CD14-positive monocyte (primary cell): Measurements from ENCODE around the gene SMYD3. TPM values are rescaled to one million over a fixed set of nuclear protein-coding genes. Genes with fewer than 3 reads are reported as not detected.

Experiments used
- DNase-seq, 3 donors: peaks; one replicate each; pipeline ENCODE4 v3.0.0-alpha.2; 2011 to 2022
- H2AFZ ChIP-seq: 2 replicates; pipeline ENCODE4 v1.6.0; 2012; ENCODE audit warnings: mild to moderate bottlenecking, low read depth, low read length, inconsistent platforms; ENCODE audit not compliant: insufficient read depth, poor library complexity, severe bottlenecking
- H3K27ac ChIP-seq, 2 donors: 1 replicate in 1 of 2; 2 replicates in 1 of 2; pipeline ENCODE4 v1.5.1; 2012 to 2013; ENCODE audit warnings: low read length in 2 of 2, control low read depth in 1 of 2, inconsistent platforms in 1 of 2, low read depth in 1 of 2, mild to moderate bottlenecking in 1 of 2
- H3K27me3 ChIP-seq, 2 donors: one replicate each; pipeline versions ENCODE4 v1.6.0 to v1.6.1; 2011 to 2013; ENCODE audit warnings: low read length in 2 of 2; ENCODE audit not compliant: control insufficient read depth in 2 of 2, insufficient read depth in 2 of 2
- H3K36me3 ChIP-seq, 2 donors: replicated peaks in 1 of 2; 1 replicate in 1 of 2; 2 replicates in 1 of 2; pipeline versions ENCODE4 v1.5.1 to v1.6.1; 2012 to 2013; ENCODE audit warnings: low read length in 2 of 2, control low read depth in 1 of 2, inconsistent platforms in 1 of 2, mild to moderate bottlenecking in 1 of 2; ENCODE audit not compliant: insufficient read depth in 2 of 2, control insufficient read depth in 1 of 2
- H3K4me1 ChIP-seq, 2 donors: 1 replicate in 1 of 2; 2 replicates in 1 of 2; pipeline versions ENCODE4 v1.5.1 to v1.6.1; 2012 to 2013; ENCODE audit warnings: low read length in 2 of 2, control low read depth in 1 of 2, inconsistent platforms in 1 of 2, mild to moderate bottlenecking in 1 of 2, moderate library complexity in 1 of 2; ENCODE audit not compliant: insufficient read depth in 2 of 2, control insufficient read depth in 1 of 2
- H3K4me2 ChIP-seq: replicated peaks from 2 replicates; pipeline ENCODE3; 2012; ENCODE audit warnings: low read length, moderate library complexity, mild to moderate bottlenecking; ENCODE audit not compliant: poor library complexity, severe bottlenecking; ENCODE audit errors: extremely low read depth
- H3K4me3 ChIP-seq, 3 experiments: fragments of 200-600 bp in 1 of 3; sonication (generic) in 1 of 3; replicated peaks in 1 of 3; 1 replicate in 2 of 3; 2 replicates in 1 of 3; pipeline ENCODE4 v1.5.1; 2011 to 2013; ENCODE audit warnings: low read length in 3 of 3, mild to moderate bottlenecking in 3 of 3, control low read depth in 2 of 3, low read depth in 2 of 3, inconsistent platforms in 1 of 3, moderate library complexity in 1 of 3
- H3K79me2 ChIP-seq: 2 replicates; pipeline ENCODE4 v1.6.0; 2012; ENCODE audit warnings: mild to moderate bottlenecking, control low read depth, inconsistent platforms, low read length, moderate library complexity; ENCODE audit not compliant: insufficient read depth
- H3K9ac ChIP-seq: 2 replicates; pipeline ENCODE4 v1.6.0; 2017; ENCODE audit warnings: low read length, mild to moderate bottlenecking; ENCODE audit not compliant: insufficient read depth, poor library complexity, severe bottlenecking
- H3K9me3 ChIP-seq, 2 donors: replicated peaks in 1 of 2; 1 replicate in 1 of 2; 2 replicates in 1 of 2; pipeline versions ENCODE4 v1.5.1 to v1.6.1; 2012 to 2013; ENCODE audit warnings: low read length in 2 of 2, control low read depth in 1 of 2; ENCODE audit not compliant: control insufficient read depth in 1 of 2, insufficient read depth in 1 of 2
- H4K20me1 ChIP-seq: 2 replicates; pipeline ENCODE4 v1.6.0; 2012; ENCODE audit warnings: mild to moderate bottlenecking, low read length, control low read depth, moderate library complexity; ENCODE audit not compliant: insufficient read depth
- H3K27ac Mint-ChIP-seq, 7 donors: one replicate each; pipeline ENCODE4 v1.8.0; 2020; ENCODE audit warnings: mild to moderate bottlenecking in 7 of 7, mixed read lengths in 7 of 7, moderate library complexity in 6 of 7, inconsistent platforms in 2 of 7
- H3K27me3 Mint-ChIP-seq, 3 donors: one replicate each; pipeline ENCODE4 v1.8.0; 2021 to 2022; ENCODE audit warnings: low read depth in 3 of 3, mild to moderate bottlenecking in 3 of 3, mixed read lengths in 3 of 3, moderate library complexity in 3 of 3, inconsistent platforms in 1 of 3
- H3K36me3 Mint-ChIP-seq, 2 donors: one replicate each; pipeline ENCODE4 v1.8.0; 2020; ENCODE audit warnings: mixed read lengths in 2 of 2, inconsistent platforms in 1 of 2, mild to moderate bottlenecking in 1 of 2
- H3K4me1 Mint-ChIP-seq: one replicate; pipeline ENCODE4 v1.8.0; 2020; ENCODE audit warnings: mild to moderate bottlenecking, mixed read lengths
- H3K4me3 Mint-ChIP-seq, 2 donors: one replicate each; pipeline ENCODE4 v1.8.0; 2020; ENCODE audit warnings: mild to moderate bottlenecking in 2 of 2, mixed read lengths in 2 of 2, moderate library complexity in 1 of 2
- H3K9me3 Mint-ChIP-seq, 7 donors: one replicate each; pipeline ENCODE4 v1.8.0; 2020 to 2022; ENCODE audit warnings: mixed read lengths in 7 of 7, mild to moderate bottlenecking in 6 of 7, moderate library complexity in 6 of 7, inconsistent platforms in 2 of 7
- CTCF ChIP-seq: fragments of 200-600 bp; IDR thresholded peaks from one replicate; pipeline ENCODE4 v1.8.0; 2022; ENCODE audit warnings: antibody characterized with exemption, mild to moderate bottlenecking
- WGBS: methylation state at CpG from one replicate; pipeline ENCODE4 v1.1.5; 2013; ENCODE audit warnings: missing lambda C conversion rate; ENCODE audit not compliant: insufficient coverage; 5-methylcytosine and 5-hydroxymethylcytosine counted together
- intact Hi-C, 2 donors: fragments of 100-400 bp; cut with micrococcal nuclease; formaldehyde crosslinking; loops; one replicate each; pipeline versions ENCODE4 v1.15.0 to v1.15.1; 2023
- polyA plus RNA-seq, 3 donors: library from polyadenylated mRNA; depleted of rRNA in 1 of 3; unstranded in 2 of 3; stranded (reverse) in 1 of 3; fragments of 300-500 nt in 2 of 3; fragments of >200 nt in 1 of 3; fragmentation: Illumina TruSeq in 2 of 3; gene quantifications; 1 replicate in 2 of 3; 2 replicates in 1 of 3; pipeline ENCODE4 v1.2.3, GENCODE V29; 2012 to 2021

The SMYD3 gene
- polyA plus RNA-seq, 3 donors, result 2.7 to 8.4 (median 4.0) TPM

- Mint-ChIP-seq H3K4me3 (no peak overlapping the region), H3K27ac (no peak overlapping the region), H3K27me3 (no peaks in the 10 kb centered on the region), H3K4me1 (peaks cover 3% of the 10 kb centered on the region), H3K36me3 (peaks cover 3 to 7% of the 10 kb centered on the region in 2 donors), H3K9me3 (peaks cover 9 to 20% (median 12%) of the 10 kb centered on the region in 7 donors)
- TF ChIP-seq CTCF, result no peak
- H3K9me3 ChIP-seq, result peaks cover 5 to 12% of the 10 kb centered on the region in 2 donors
- intact Hi-C loops, result no loop called here
- no peak overlapping the region for H2AFZ ChIP-seq
- no peak overlapping the region for H3K9ac ChIP-seq
- no peak for DNase-seq
- no peak overlapping the region for H3K27ac ChIP-seq
- WGBS, result 94% methylated on average over 2 of the region's 4 CpGs
- H3K27me3 ChIP-seq, result no peaks in the 10 kb centered on the region
- no peaks in the 10 kb centered on the region for H3K4me1 ChIP-seq
- no peaks in the 10 kb centered on the region for H3K79me2 ChIP-seq
- no peak overlapping the region for H3K4me3 ChIP-seq
- H4K20me1 ChIP-seq, result no peaks in the 10 kb centered on the region
- H3K4me2 ChIP-seq, result no peak overlapping the region
- H3K36me3 ChIP-seq, result no peaks in the 10 kb centered on the region
Measured at GRCh38 chr1:246417152-246417812, 89.8 kb downstream of the SMYD3 start.

DNA sequence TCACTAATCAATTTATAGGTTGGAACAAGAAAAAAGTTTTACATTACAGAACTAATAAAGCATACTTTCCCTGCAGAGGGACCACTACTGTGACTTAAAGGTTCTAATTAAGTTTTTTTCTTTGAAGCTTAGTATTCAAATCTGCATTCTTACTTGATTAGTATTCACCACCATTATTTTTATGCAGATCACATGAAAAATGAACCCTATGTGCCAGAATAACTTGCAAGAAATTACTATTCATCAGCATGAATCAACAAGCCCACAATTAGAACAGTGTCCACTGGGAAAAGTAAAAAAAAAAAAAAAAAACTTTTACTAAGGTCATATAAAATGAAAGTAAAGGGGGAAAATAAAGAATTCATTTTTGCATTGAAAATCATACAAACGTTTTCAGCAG is 90.8 kb downstream of the SMYD3 start:
- H3K36me3 Mint-ChIP-seq, result peaks cover 3 to 7% of the 10 kb centered on the region in 2 donors

More for the DNA sequence above, 90.8 kb downstream of the SMYD3 start:
- Histone ChIP-seq H3K4me3 (no peak overlapping the region), H3K4me2 (no peak overlapping the region), H4K20me1 (no peaks in the 10 kb centered on the region), H3K9me3 (peaks cover 5 to 12% of the 10 kb centered on the region in 2 donors), H3K9ac (no peak overlapping the region), H3K27me3 (no peaks in the 10 kb centered on the region), H3K4me1 (no peaks in the 10 kb centered on the region), H3K79me2 (no peaks in the 10 kb centered on the region), H2AFZ (no peak overlapping the region), H3K27ac (no peak overlapping the region), H3K36me3 (no peaks in the 10 kb centered on the region)
- Mint-ChIP-seq H3K27me3 (no peaks in the 10 kb centered on the region), H3K9me3 (peaks cover 9 to 22% (median 14%) of the 10 kb centered on the region in 7 donors), H3K4me1 (peaks cover 3% of the 10 kb centered on the region), H3K27ac (no peak overlapping the region), H3K4me3 (no peak overlapping the region)
- intact Hi-C loops, result no loop called here
- no peak for TF ChIP-seq CTCF
- DNase-seq, result no peak
- no CpG with 5 or more reads among the region's 1 CpG for WGBS
